ENCODE data around the gene KIF6.

DNA sequence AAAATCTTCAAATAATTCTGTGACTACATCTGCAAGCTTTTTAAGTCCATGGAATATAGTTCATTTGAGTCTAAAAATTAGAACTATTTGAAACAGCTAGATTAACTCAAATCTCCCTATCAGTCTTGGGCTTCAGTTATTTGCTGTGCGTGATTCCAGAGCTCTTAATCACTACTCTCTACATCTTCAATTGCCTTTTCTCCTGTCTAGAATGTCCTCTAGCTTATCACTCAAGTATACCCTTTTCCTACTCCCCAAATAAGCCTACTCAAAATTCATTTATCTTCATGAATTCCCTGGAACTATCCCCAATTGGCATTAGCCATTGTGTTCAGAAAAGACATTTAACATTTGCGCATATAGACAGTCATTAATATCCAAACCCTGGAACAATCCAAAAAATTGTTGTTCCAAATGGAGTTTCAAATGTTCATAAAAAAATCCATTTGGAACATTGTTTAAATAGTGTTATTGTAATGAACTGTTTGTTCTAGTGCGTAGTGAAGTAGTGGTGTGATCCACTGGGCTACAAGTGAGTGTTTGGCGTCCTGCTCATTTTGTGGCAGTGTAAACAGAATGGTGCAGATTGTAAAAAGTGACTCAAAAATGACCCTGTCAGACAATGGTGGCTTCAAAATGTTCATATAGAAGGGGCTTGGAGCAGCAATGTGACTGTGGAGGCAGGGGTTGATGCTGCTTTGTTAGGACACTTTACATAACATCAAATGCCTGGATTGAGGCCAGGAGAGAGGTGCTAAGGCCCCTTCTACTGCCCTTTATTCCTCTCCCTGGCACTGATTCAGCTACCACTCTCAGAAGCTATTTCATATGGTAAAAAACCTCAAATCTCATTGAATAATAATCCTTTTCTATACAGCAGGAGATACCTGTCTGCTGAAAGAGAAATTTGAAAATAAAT lies 122.3 kb downstream of the KIF6 start:
- TF ChIP-seq ARNT (IDR thresholded peaks at IDR 0.05) (no peak), FOXA1 (IDR thresholded peaks at IDR 0.05) (no peak), SP1 (IDR thresholded peaks at IDR 0.05) (no peak), BHLHE40 (IDR thresholded peaks at IDR 0.05; ENCODE audit: borderline replicate concordance) (no peak), FOXM1 (IDR thresholded peaks at IDR 0.05; ENCODE audit: borderline replicate concordance) (no peak), SUZ12 (IDR thresholded peaks at IDR 0.05) (no peak)
